ENCODE measurements around the gene OAS2.

Gene OAS2

DNA sequence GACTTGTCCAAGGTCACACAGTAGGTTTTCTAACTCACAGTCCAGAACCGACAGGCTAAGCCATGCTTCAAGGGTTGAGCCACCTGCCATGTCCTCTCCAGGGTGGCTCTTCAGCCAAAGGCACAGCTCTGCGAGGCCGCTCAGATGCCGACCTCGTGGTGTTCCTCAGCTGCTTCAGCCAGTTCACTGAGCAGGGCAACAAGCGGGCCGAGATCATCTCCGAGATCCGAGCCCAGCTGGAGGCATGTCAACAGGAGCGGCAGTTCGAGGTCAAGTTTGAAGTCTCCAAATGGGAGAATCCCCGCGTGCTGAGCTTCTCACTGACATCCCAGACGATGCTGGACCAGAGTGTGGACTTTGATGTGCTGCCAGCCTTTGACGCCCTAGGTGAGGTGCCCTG, 12.7 kb upstream of the OAS2 start:
- Histone ChIP-seq H3K27ac (no peak overlapping the region), H3K4me3 (ENCODE audit: low read depth, low read length) (no peak overlapping the region), H3K36me3 (replicated peaks) (no peaks in the 10 kb centered on the region), H3K27me3 (replicated peaks) (no peaks in the 10 kb centered on the region)
- in situ Hi-C loops (cut with HindIII; ENCODE audit: low pct_ligation_motif_present, low sequenced_read_pairs) = no loop called here
- TF ChIP-seq, protein P1, sequence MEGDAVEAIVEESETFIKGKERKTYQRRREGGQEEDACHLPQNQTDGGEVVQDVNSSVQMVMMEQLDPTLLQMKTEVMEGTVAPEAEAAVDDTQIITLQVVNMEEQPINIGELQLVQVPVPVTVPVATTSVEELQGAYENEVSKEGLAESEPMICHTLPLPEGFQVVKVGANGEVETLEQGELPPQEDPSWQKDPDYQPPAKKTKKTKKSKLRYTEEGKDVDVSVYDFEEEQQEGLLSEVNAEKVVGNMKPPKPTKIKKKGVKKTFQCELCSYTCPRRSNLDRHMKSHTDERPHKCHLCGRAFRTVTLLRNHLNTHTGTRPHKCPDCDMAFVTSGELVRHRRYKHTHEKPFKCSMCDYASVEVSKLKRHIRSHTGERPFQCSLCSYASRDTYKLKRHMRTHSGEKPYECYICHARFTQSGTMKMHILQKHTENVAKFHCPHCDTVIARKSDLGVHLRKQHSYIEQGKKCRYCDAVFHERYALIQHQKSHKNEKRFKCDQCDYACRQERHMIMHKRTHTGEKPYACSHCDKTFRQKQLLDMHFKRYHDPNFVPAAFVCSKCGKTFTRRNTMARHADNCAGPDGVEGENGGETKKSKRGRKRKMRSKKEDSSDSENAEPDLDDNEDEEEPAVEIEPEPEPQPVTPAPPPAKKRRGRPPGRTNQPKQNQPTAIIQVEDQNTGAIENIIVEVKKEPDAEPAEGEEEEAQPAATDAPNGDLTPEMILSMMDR (IDR thresholded peaks at IDR 0.05; ENCODE audit: low read depth, low read length, missing control alignments) = no peak
- DNase-seq = no peak

DNA sequence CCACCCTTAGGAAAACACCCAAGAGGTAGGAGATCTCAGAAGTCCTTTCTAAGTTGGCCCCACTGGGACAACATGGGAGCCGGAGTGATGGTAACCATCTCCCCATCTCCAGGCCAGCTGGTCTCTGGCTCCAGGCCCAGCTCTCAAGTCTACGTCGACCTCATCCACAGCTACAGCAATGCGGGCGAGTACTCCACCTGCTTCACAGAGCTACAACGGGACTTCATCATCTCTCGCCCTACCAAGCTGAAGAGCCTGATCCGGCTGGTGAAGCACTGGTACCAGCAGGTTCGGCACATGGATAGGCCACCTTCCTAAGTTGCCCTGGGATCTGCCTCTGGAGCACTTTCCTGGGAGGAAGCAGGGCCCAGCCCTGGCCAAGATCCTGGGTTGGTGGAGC, 11.0 kb upstream of the OAS2 start:
- H3K27me3 ChIP-seq (replicated peaks) = no peaks in the 10 kb centered on the region
- in situ Hi-C loops (cut with HindIII; ENCODE audit: low pct_ligation_motif_present, low sequenced_read_pairs) = no loop called here
- H3K27ac ChIP-seq = no peak overlapping the region
- TF ChIP-seq, protein P1 (IDR thresholded peaks at IDR 0.05; ENCODE audit: low read depth, low read length, missing control alignments) = no peak
- DNase-seq = no peak
- H3K4me3 ChIP-seq (ENCODE audit: low read depth, low read length) = no peak overlapping the region
- no peaks in the 10 kb centered on the region for H3K36me3 ChIP-seq (replicated peaks)

DNA sequence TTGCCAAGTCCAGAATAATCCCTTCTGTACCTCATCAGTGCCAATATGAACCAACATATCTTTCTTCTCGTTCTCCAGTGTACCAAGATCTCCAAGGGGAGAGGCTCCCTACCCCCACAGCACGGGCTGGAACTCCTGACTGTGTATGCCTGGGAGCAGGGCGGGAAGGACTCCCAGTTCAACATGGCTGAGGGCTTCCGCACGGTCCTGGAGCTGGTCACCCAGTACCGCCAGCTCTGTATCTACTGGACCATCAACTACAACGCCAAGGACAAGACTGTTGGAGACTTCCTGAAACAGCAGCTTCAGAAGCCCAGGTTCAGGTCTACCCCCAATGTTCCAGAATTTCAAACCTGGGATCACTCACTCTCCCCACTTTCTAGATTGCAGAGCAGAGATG, 10.5 kb upstream of the OAS2 start:
- Histone ChIP-seq H3K27me3 (replicated peaks) (no peaks in the 10 kb centered on the region), H3K36me3 (replicated peaks) (no peaks in the 10 kb centered on the region), H3K27ac (no peak overlapping the region), H3K4me3 (ENCODE audit: low read depth, low read length) (no peak overlapping the region)
- no peak for DNase-seq
- in situ Hi-C loops (cut with HindIII; ENCODE audit: low pct_ligation_motif_present, low sequenced_read_pairs) = no loop called here
- TF ChIP-seq, protein P1 (IDR thresholded peaks at IDR 0.05; ENCODE audit: low read depth, low read length, missing control alignments) = no peak

DNA sequence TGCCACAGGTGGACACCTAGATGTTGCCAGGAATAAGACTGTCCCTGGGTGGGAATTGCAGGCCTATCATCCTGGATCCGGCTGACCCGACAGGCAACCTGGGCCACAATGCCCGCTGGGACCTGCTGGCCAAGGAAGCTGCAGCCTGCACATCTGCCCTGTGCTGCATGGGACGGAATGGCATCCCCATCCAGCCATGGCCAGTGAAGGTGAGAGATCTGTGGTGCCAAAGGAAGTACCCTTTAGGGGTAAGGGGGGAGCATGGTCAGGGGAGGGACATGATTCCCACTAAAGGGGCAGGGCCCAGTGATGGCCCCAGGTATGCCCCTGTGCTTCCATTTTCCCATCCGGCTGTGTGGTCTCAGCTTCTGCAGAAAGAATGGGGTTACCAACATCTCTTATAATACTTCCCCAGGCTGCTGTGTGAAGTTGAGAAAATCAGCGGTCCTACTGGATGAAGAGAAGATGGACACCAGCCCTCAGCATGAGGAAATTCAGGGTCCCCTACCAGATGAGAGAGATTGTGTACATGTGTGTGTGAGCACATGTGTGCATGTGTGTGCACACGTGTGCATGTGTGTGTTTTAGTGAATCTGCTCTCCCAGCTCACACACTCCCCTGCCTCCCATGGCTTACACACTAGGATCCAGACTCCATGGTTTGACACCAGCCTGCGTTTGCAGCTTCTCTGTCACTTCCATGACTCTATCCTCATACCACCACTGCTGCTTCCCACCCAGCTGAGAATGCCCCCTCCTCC, 8.6 kb upstream of the OAS2 start:
- TF ChIP-seq, protein P1 (IDR thresholded peaks at IDR 0.05; ENCODE audit: low read depth, low read length, missing control alignments) = no peak
- no peak overlapping the region for H3K4me3 ChIP-seq (ENCODE audit: low read depth, low read length)
- H3K27ac ChIP-seq = no peak overlapping the region
- H3K36me3 ChIP-seq (replicated peaks) = no peaks in the 10 kb centered on the region
- in situ Hi-C loops (cut with HindIII; ENCODE audit: low pct_ligation_motif_present, low sequenced_read_pairs) = no loop called here
- DNase-seq = no peak
- no peaks in the 10 kb centered on the region for H3K27me3 ChIP-seq (replicated peaks)

DNA sequence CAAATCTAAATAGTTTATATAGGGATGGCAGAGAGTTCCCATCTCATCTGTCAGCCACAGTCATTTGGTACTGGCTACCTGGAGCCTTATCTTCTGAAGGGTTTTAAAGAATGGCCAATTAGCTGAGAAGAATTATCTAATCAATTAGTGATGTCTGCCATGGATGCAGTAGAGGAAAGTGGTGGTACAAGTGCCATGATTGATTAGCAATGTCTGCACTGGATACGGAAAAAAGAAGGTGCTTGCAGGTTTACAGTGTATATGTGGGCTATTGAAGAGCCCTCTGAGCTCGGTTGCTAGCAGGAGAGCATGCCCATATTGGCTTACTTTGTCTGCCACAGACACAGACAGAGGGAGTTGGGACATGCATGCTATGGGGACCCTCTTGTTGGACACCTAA, 7.9 kb upstream of the OAS2 start:
- in situ Hi-C loops (cut with HindIII; ENCODE audit: low pct_ligation_motif_present, low sequenced_read_pairs) = no loop called here
- no peaks in the 10 kb centered on the region for H3K36me3 ChIP-seq (replicated peaks)

More for the DNA sequence above, 7.9 kb upstream of the OAS2 start:
- H3K27me3 ChIP-seq (replicated peaks) = no peaks in the 10 kb centered on the region
- DNase-seq = no peak
- H3K4me3 ChIP-seq (ENCODE audit: low read depth, low read length) = no peak overlapping the region
- no peak overlapping the region for H3K27ac ChIP-seq
- TF ChIP-seq, protein P1 (IDR thresholded peaks at IDR 0.05; ENCODE audit: low read depth, low read length, missing control alignments) = no peak
